Measurements from ENCODE around the gene TSBP1. TPM values are rescaled to one million over a fixed set of nuclear protein-coding genes. Genes with fewer than 3 reads are reported as not detected.

TSBP1 gene
- total and polyA plus RNA-seq, 2 experiments from 2014 or later = not detected

DNA sequence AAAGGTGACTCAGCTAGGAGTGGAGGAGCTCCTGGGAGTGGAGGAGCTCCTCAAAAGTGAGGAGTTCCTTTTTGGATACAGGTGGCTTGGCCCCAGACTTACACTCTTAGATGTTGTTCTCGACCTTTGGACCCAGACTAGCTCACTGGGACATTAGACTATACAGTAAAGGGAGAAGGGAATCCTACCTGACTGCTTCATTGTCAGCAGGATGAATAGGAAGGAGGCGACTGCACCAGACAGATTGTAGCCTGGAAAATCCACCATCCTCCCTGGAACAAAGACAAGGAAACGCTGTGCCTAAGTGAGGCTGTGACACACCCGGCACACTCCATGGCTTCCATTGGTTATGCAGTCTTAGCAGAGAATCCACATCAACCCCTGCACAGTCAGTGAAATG lies 35.2 kb upstream of the TSBP1 start, which contains the start of gene BTNL2:
BTNL2 (minus strand) TSS at position 325 of the 400 bp plus-strand sequence; CDS start at position 267, 58 bp downstream.
- Histone ChIP-seq H3K36me3 (replicated peaks; ENCODE audit: insufficient read depth, low read depth) (no peaks in the 10 kb centered on the region), H3K4me1 (ENCODE audit: insufficient read depth) (peaks cover 8% of the 10 kb centered on the region), H3K27ac (peak within 1 kb of the TSS; percentile 53), H3K27me3 (peaks cover 8% of the 10 kb centered on the region), H3K4me3 (no peak within 1 kb of the TSS), H4K20me1 (ENCODE audit: insufficient read depth, poor library complexity, severe bottlenecking) (no peaks in the 10 kb centered on the region), H3K4me2 (no peak within 1 kb of the TSS), H3K9me2 (replicated peaks; ENCODE audit: insufficient read depth) (no peaks in the 10 kb centered on the region), H3K9me3 (ENCODE audit: low read depth) (no peaks in the 10 kb centered on the region), H2AFZ (no peak within 1 kb of the TSS), H3K79me2 (no peaks in the 10 kb centered on the region)
- 80% methylated on average over 4 of the region's 4 CpGs for WGBS (ENCODE audit: low lambda C conversion rate, missing lambda C conversion rate)
- TF ChIP-seq, protein P1, sequence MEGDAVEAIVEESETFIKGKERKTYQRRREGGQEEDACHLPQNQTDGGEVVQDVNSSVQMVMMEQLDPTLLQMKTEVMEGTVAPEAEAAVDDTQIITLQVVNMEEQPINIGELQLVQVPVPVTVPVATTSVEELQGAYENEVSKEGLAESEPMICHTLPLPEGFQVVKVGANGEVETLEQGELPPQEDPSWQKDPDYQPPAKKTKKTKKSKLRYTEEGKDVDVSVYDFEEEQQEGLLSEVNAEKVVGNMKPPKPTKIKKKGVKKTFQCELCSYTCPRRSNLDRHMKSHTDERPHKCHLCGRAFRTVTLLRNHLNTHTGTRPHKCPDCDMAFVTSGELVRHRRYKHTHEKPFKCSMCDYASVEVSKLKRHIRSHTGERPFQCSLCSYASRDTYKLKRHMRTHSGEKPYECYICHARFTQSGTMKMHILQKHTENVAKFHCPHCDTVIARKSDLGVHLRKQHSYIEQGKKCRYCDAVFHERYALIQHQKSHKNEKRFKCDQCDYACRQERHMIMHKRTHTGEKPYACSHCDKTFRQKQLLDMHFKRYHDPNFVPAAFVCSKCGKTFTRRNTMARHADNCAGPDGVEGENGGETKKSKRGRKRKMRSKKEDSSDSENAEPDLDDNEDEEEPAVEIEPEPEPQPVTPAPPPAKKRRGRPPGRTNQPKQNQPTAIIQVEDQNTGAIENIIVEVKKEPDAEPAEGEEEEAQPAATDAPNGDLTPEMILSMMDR (IDR thresholded peaks at IDR 0.05; ENCODE audit: poor library complexity) = no peak
- TF ChIP-seq EZH2 (IDR thresholded peaks at IDR 0.05; ENCODE audit: borderline replicate concordance) = no peak
- TF ChIP-seq EZH2phosphoT487 (IDR thresholded peaks at IDR 0.05; ENCODE audit: low read depth, severe bottlenecking, unreplicated experiment) = no peak
- DNase-seq (ENCODE audit: low spot score) = peak; percentile 36

DNA sequence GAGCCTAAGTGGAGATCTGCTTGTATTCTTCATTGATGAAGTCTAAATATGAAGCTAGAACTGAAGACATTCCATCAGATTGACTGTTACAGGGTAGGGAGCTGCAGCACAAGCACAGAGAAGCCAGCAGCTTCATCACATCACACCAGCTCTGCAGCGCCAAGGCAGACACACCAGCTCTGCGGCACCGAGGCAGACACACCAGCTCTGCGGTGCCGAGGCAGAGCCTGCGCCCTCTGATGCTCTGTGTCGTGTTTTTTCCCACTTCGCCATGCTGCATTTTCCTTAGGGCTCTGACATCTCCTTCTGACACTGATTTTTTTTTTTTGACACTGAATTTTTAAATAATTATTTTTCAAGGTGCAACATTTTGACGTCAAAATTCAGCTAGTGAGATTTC lies 34.5 kb upstream of the TSBP1 start:
- no peak overlapping the region for H3K27ac ChIP-seq
- H3K27me3 ChIP-seq = peaks cover 8% of the 10 kb centered on the region
- no peaks in the 10 kb centered on the region for H3K36me3 ChIP-seq (replicated peaks; ENCODE audit: insufficient read depth, low read depth)
- DNase-seq (ENCODE audit: low spot score) = no peak
- no peak overlapping the region for H3K4me3 ChIP-seq
- H3K4me2 ChIP-seq = no peak overlapping the region
- peaks cover 2% of the 10 kb centered on the region for H3K4me1 ChIP-seq (ENCODE audit: insufficient read depth)
- no peaks in the 10 kb centered on the region for H3K79me2 ChIP-seq
- no peak overlapping the region for H2AFZ ChIP-seq
- TF ChIP-seq EZH2 (IDR thresholded peaks at IDR 0.05; ENCODE audit: borderline replicate concordance) = no peak
- TF ChIP-seq EZH2phosphoT487 (IDR thresholded peaks at IDR 0.05; ENCODE audit: low read depth, severe bottlenecking, unreplicated experiment) = no peak
- TF ChIP-seq, protein P1 (IDR thresholded peaks at IDR 0.05; ENCODE audit: poor library complexity) = no peak
- H4K20me1 ChIP-seq (ENCODE audit: insufficient read depth, poor library complexity, severe bottlenecking) = no peaks in the 10 kb centered on the region
- 84% methylated on average over 9 of the region's 9 CpGs for WGBS (ENCODE audit: low lambda C conversion rate, missing lambda C conversion rate)
- no peaks in the 10 kb centered on the region for H3K9me2 ChIP-seq (replicated peaks; ENCODE audit: insufficient read depth)
- no peaks in the 10 kb centered on the region for H3K9me3 ChIP-seq (ENCODE audit: low read depth)

DNA sequence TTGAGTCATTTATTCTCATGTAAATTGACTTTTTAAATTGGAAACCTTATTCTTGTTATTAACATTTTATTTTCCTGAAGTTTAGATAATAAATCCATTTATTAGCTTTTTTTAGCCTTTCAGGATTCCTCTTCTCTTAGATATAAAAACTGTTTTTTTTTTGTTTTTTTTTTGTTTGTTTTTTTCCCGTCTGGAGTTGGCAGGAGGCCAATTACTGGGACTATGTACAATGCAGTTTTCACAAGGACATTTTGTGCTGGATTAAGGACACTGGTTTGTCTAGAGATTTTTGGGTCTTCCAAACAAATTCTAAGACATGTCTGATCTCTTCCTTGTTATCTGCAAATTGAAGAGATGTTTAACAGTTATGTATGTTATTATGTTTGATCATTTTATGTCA lies 34.0 kb upstream of the TSBP1 start:
- peaks cover 8% of the 10 kb centered on the region for H3K27me3 ChIP-seq

More for the DNA sequence above, 34.0 kb upstream of the TSBP1 start:
- H4K20me1 ChIP-seq (ENCODE audit: insufficient read depth, poor library complexity, severe bottlenecking) = no peaks in the 10 kb centered on the region
- no peaks in the 10 kb centered on the region for H3K4me1 ChIP-seq (ENCODE audit: insufficient read depth)
- H3K4me3 ChIP-seq = no peak overlapping the region
- no peaks in the 10 kb centered on the region for H3K79me2 ChIP-seq
- 33% methylated on average over 1 of the region's 1 CpG for WGBS (ENCODE audit: low lambda C conversion rate, missing lambda C conversion rate)
- no peak for DNase-seq (ENCODE audit: low spot score)
- no peaks in the 10 kb centered on the region for H3K36me3 ChIP-seq (replicated peaks; ENCODE audit: insufficient read depth, low read depth)
- H3K9me3 ChIP-seq (ENCODE audit: low read depth) = no peaks in the 10 kb centered on the region
- TF ChIP-seq, protein P1 (IDR thresholded peaks at IDR 0.05; ENCODE audit: poor library complexity) = no peak
- no peak for TF ChIP-seq EZH2 (IDR thresholded peaks at IDR 0.05; ENCODE audit: borderline replicate concordance)
- no peak for TF ChIP-seq EZH2phosphoT487 (IDR thresholded peaks at IDR 0.05; ENCODE audit: low read depth, severe bottlenecking, unreplicated experiment)
- H3K27ac ChIP-seq = no peak overlapping the region
- no peak overlapping the region for H2AFZ ChIP-seq
- no peaks in the 10 kb centered on the region for H3K9me2 ChIP-seq (replicated peaks; ENCODE audit: insufficient read depth)
- no peak overlapping the region for H3K4me2 ChIP-seq
